ENCODE results near the gene EPHX1. TPM values are rescaled to one million over a fixed set of nuclear protein-coding genes. Genes with fewer than 3 reads are reported as not detected.

The EPHX1 gene
- polyA plus RNA-seq, 2 of the 4 experiments (the other 2 are of a cell fraction), result 150 to 252 TPM

- Histone ChIP-seq H3K4me1 (peaks cover 9% of the 10 kb centered on the region; the same call in 2 of the 3 replicates), H3K4me3 (no peak overlapping the region), H3K4me2 (no peak overlapping the region), H3K27ac (no peak overlapping the region), H3K9me3 (no peaks in the 10 kb centered on the region)
- WGBS (ENCODE audit: missing lambda C conversion rate), result 91% methylated on average over 6 of the region's 6 CpGs
- no peak for DNase-seq (ENCODE audit: low read depth in 1 of 2, low spot score in 1 of 2)
- ChIA-PET POLR2A (no interaction called here), CTCF (interaction anchor here (0.6 to 1.6 kb wide), 3 partner anchors 20 to 51 kb away, joined by 3 to 6 read pairs (median 5); partner anchors contain the start of gene TMEM63A)
- FAIRE-seq, result no peak
- TF ChIP-seq EHF (CRISPR knock-in tag; IDR thresholded peaks at IDR 0.05) (no peak), KDM1A (IDR thresholded peaks at IDR 0.05; ENCODE audit: low read depth) (no peak), HOXA7 (CRISPR knock-in tag; IDR thresholded peaks at IDR 0.05) (no peak), BCL3 (IDR thresholded peaks at IDR 0.05) (no peak), E2F6 (IDR thresholded peaks at IDR 0.05; ENCODE audit: borderline replicate concordance, low read depth) (no peak), EP300 (IDR thresholded peaks at IDR 0.05) (no peak), ZNF302 (CRISPR knock-in tag; IDR thresholded peaks at IDR 0.05) (no peak), NR3C1 (IDR thresholded peaks at IDR 0.05) (no peak), HMGXB4 (CRISPR knock-in tag; IDR thresholded peaks at IDR 0.05; ENCODE audit: borderline replicate concordance) (no peak), PHF8 (IDR thresholded peaks at IDR 0.05; ENCODE audit: borderline replicate concordance, low read depth) (no peak), ESRRA (IDR thresholded peaks at IDR 0.05; ENCODE audit: borderline replicate concordance, low read length) (no peak), POLR2AphosphoS2 (conservative IDR thresholded peaks at IDR 0.05; ENCODE audit: low read length) (no peak), ZFP36 (IDR thresholded peaks at IDR 0.05; ENCODE audit: borderline replicate concordance, partially characterized antibody) (no peak), ATOH8 (CRISPR knock-in tag; IDR thresholded peaks at IDR 0.05; ENCODE audit: low read depth) (no peak), RCOR1 (IDR thresholded peaks at IDR 0.05; ENCODE audit: low read depth, low read length) (no peak), USF2 (IDR thresholded peaks at IDR 0.05) (no peak), HES2 (IDR thresholded peaks at IDR 0.05) (no peak)
- no peak for ATAC-seq
Observed at GRCh38 chr1:225830841-225831240, 20.9 kb downstream of the EPHX1 start.

GRCh38 chr1:225834417-225835329 lies 24.7 kb downstream of the EPHX1 start:
- Histone ChIP-seq H3K4me2 (no peak overlapping the region), H3K4me1 (no peaks in the 10 kb centered on the region), H3K4me3 (no peak overlapping the region), H3K27ac (no peak overlapping the region), H3K9me3 (no peaks in the 10 kb centered on the region)
- ATAC-seq (peak in 1 of 2 experiments; percentile 48; a peak in 3 of 6 replicates), DNase-seq (ENCODE audit: low read depth in 1 of 2, low spot score in 1 of 2) (no peak), FAIRE-seq (no peak)
- ChIA-PET POLR2A (interaction anchor here (0.6 kb wide), 1 partner anchor 328 kb away, joined by 4 read pairs; no protein-coding TSS in a partner anchor), CTCF (interaction anchor here (0.7 to 2.5 kb wide), 10 partner anchors 8 to 361 kb away, joined by 3 to 11 read pairs (median 4); partner anchors contain the start of gene EPHX1)
- TF ChIP-seq ZFP36 (IDR thresholded peaks at IDR 0.05; ENCODE audit: borderline replicate concordance, partially characterized antibody), result peak; percentile 68
- no peak for TF ChIP-seq EHF (CRISPR knock-in tag; IDR thresholded peaks at IDR 0.05)
- TF ChIP-seq FOSL2 (IDR thresholded peaks at IDR 0.05), result no peak
- TF ChIP-seq FOSL2 (CRISPR knock-in tag; IDR thresholded peaks at IDR 0.05), result no peak
- WGBS (ENCODE audit: missing lambda C conversion rate), result 82% methylated on average over 7 of the region's 7 CpGs

Data from A549 (cell line).